Measurements from ENCODE around the gene HOXA11.

DNA sequence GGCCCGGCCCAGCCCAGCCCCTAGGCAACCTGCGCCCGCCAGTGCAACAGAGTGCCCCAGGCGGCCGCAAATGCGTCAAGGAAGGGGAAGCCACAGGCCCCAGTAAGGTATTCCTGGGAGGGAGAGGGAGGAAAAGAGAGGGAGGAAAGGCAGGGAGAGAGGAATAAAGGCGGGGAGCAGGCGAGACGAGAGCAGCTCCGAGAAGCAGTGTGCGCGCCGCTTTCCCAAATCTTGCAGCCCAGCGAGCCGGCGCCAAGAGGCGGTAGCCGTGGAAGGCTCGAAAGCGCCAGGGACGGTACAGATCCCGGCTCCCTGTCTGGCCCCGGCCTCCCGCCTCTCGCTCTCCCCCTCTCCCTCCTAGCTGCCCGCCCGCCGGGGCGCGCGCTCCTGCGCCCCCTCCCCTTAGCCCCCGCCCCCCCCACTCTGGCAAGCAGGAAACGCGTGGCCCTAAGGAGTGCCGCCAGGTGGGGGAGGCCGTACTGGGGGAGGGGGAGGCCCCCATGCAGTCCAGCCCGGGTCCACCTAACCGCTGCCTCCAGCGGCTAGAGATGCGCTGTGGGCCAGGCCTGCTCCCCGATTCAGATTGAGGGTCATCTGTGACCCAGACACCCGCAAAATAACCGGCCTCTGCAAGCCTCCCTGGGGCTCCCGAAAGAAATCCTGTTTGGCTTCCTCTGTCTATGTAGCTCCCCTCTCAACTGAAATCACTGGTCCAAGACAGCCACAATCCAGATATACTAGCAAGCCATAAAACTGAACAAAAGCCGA, 15.2 kb downstream of the HOXA11 start:
- TF ChIP-seq CTCF (IDR thresholded peaks at IDR 0.05; ENCODE audit: low read length) (no peak), EZH2 (IDR thresholded peaks at IDR 0.05; ENCODE audit: borderline replicate concordance, low read length) (no peak)

Data from OCI-LY1 (cell line).